ENCODE results near the gene CHMP6.

CHMP6 gene

GRCh38 chr17:81025065-81025740, 33.6 kb downstream of the CHMP6 start:
- TF ChIP-seq CTCF (IDR thresholded peaks at IDR 0.05; ENCODE audit: insufficient read depth, low read depth, low read length, missing control alignments) = no peak
- DNase-seq (ENCODE audit: low read depth) = no peak

GRCh38 chr17:81025741-81026129, 34.1 kb downstream of the CHMP6 start:
- H3K4me3 ChIP-seq (ENCODE audit: low read depth, low read length) = no peak overlapping the region
- no peak for TF ChIP-seq CTCF (IDR thresholded peaks at IDR 0.05; ENCODE audit: insufficient read depth, low read depth, low read length, missing control alignments)
- DNase-seq (ENCODE audit: low read depth) = no peak

More at GRCh38 chr17:81025065-81025740, 33.6 kb downstream of the CHMP6 start:
- H3K4me3 ChIP-seq (ENCODE audit: low read depth, low read length) = no peak overlapping the region

GRCh38 chr17:81026266-81027036, 34.8 kb downstream of the CHMP6 start:
- no peak for DNase-seq (ENCODE audit: low read depth)
- H3K4me3 ChIP-seq (ENCODE audit: low read depth, low read length) = no peak overlapping the region
- no peak for TF ChIP-seq CTCF (IDR thresholded peaks at IDR 0.05; ENCODE audit: insufficient read depth, low read depth, low read length, missing control alignments)

- no peak overlapping the region for H3K4me3 ChIP-seq (ENCODE audit: low read depth, low read length)
- DNase-seq (ENCODE audit: low read depth) = no peak
- TF ChIP-seq CTCF (IDR thresholded peaks at IDR 0.05; ENCODE audit: insufficient read depth, low read depth, low read length, missing control alignments) = no peak
Measured at GRCh38 chr17:81027038-81027437, 35.4 kb downstream of the CHMP6 start.

- no peak for TF ChIP-seq CTCF (IDR thresholded peaks at IDR 0.05; ENCODE audit: insufficient read depth, low read depth, low read length, missing control alignments)
- DNase-seq (ENCODE audit: low read depth) = no peak
Measured at GRCh38 chr17:81027591-81028505, 36.2 kb downstream of the CHMP6 start.

GRCh38 chr17:81028506-81028858, 36.8 kb downstream of the CHMP6 start:
- TF ChIP-seq CTCF (IDR thresholded peaks at IDR 0.05; ENCODE audit: insufficient read depth, low read depth, low read length, missing control alignments) = no peak
- H3K4me3 ChIP-seq (ENCODE audit: low read depth, low read length) = no peak overlapping the region
- no peak for DNase-seq (ENCODE audit: low read depth)

More at GRCh38 chr17:81027591-81028505, 36.2 kb downstream of the CHMP6 start:
- no peak overlapping the region for H3K4me3 ChIP-seq (ENCODE audit: low read depth, low read length)
